ENCODE results near the gene RMND5A. TPM values are rescaled to one million over a fixed set of nuclear protein-coding genes. Genes with fewer than 3 reads are reported as not detected.

Gene RMND5A
- total and polyA plus RNA-seq, 5 donors: 28.3 to 68.1 (median 64.4) TPM

GRCh38 chr2:86744152-86744551 is 24.1 kb downstream of the RMND5A start:
- no peak for ATAC-seq
- H3K4me3 ChIP-seq (ENCODE audit: low read length): no peak overlapping the region
- H3K27ac ChIP-seq (ENCODE audit: low read length): no peak overlapping the region

GRCh38 chr2:86746939-86747338 is 26.8 kb downstream of the RMND5A start:
- Histone ChIP-seq H3K27me3 (ENCODE audit: control insufficient read depth, insufficient read depth) (no peaks in the 10 kb centered on the region), H3K4me3 (ENCODE audit: low read length) (no peak overlapping the region), H3K4me1 (ENCODE audit: control insufficient read depth, insufficient read depth, low read length) (peaks cover 2% of the 10 kb centered on the region), H3K27ac (ENCODE audit: low read length) (no peak overlapping the region), H3K9me3 (ENCODE audit: control insufficient read depth, low read length) (no peaks in the 10 kb centered on the region)
- ATAC-seq (no peak), DNase-seq (no peak)
- intact Hi-C loops (cut with DNase I): no loop called here

More at GRCh38 chr2:86744152-86744551, 24.1 kb downstream of the RMND5A start:
- no peak for DNase-seq
- Histone ChIP-seq H3K27me3 (ENCODE audit: control insufficient read depth, insufficient read depth) (no peaks in the 10 kb centered on the region), H3K9me3 (ENCODE audit: control insufficient read depth, low read length) (no peaks in the 10 kb centered on the region), H3K4me1 (ENCODE audit: control insufficient read depth, insufficient read depth, low read length) (peaks cover 2% of the 10 kb centered on the region)
- intact Hi-C loops (cut with DNase I): no loop called here
- 64% methylated on average over 2 of the region's 2 CpGs for WGBS

GRCh38 chr2:86747711-86748639 is 27.9 kb downstream of the RMND5A start:
- Histone ChIP-seq H3K4me3 (ENCODE audit: low read length) (no peak overlapping the region), H3K27me3 (ENCODE audit: control insufficient read depth, insufficient read depth) (no peaks in the 10 kb centered on the region), H3K27ac (ENCODE audit: low read length) (no peak overlapping the region), H3K4me1 (ENCODE audit: control insufficient read depth, insufficient read depth, low read length) (no peaks in the 10 kb centered on the region), H3K9me3 (ENCODE audit: control insufficient read depth, low read length) (no peaks in the 10 kb centered on the region)
- intact Hi-C loops (cut with DNase I): no loop called here
- no peak for DNase-seq
- peak in 1 of 2 donors; percentile 77 for ATAC-seq
- WGBS: 82% methylated on average over 9 of the region's 9 CpGs

GRCh38 chr2:86750240-86750839 is 30.2 kb downstream of the RMND5A start:
- no peak overlapping the region for H3K27ac ChIP-seq (ENCODE audit: low read length)
- DNase-seq (no peak), ATAC-seq (no peak)
- no peaks in the 10 kb centered on the region for H3K4me1 ChIP-seq (ENCODE audit: control insufficient read depth, insufficient read depth, low read length)
- WGBS: 96% methylated on average over 3 of the region's 3 CpGs
- H3K27me3 ChIP-seq (ENCODE audit: control insufficient read depth, insufficient read depth): no peaks in the 10 kb centered on the region
- intact Hi-C loops (cut with DNase I): no loop called here
- no peaks in the 10 kb centered on the region for H3K9me3 ChIP-seq (ENCODE audit: control insufficient read depth, low read length)
- no peak overlapping the region for H3K4me3 ChIP-seq (ENCODE audit: low read length)

- ATAC-seq: peak in 1 of 2 donors; percentile 45
- 72% methylated on average over 1 of the region's 1 CpG for WGBS
- no peaks in the 10 kb centered on the region for H3K9me3 ChIP-seq (ENCODE audit: control insufficient read depth, low read length)
- no peak overlapping the region for H3K27ac ChIP-seq (ENCODE audit: low read length)
- H3K4me1 ChIP-seq (ENCODE audit: control insufficient read depth, insufficient read depth, low read length): no peaks in the 10 kb centered on the region
- H3K4me3 ChIP-seq (ENCODE audit: low read length): no peak overlapping the region
- no peaks in the 10 kb centered on the region for H3K27me3 ChIP-seq (ENCODE audit: control insufficient read depth, insufficient read depth)
- intact Hi-C loops (cut with DNase I): no loop called here
- no peak for DNase-seq
These were observed 31.7 kb downstream of the RMND5A start for GRCh38 chr2:86751778-86752177.

- DNase-seq (no peak), ATAC-seq (no peak)
- Histone ChIP-seq H3K27ac (ENCODE audit: low read length) (no peak overlapping the region), H3K4me1 (ENCODE audit: control insufficient read depth, insufficient read depth, low read length) (no peaks in the 10 kb centered on the region), H3K4me3 (ENCODE audit: low read length) (no peak overlapping the region), H3K27me3 (ENCODE audit: control insufficient read depth, insufficient read depth) (no peaks in the 10 kb centered on the region), H3K9me3 (ENCODE audit: control insufficient read depth, low read length) (no peaks in the 10 kb centered on the region)
- WGBS: 97% methylated on average over 3 of the region's 3 CpGs
- intact Hi-C loops (cut with DNase I): no loop called here
These were observed 32.8 kb downstream of the RMND5A start for GRCh38 chr2:86752934-86753333.

- ATAC-seq (no peak), DNase-seq (no peak)
- intact Hi-C loops (cut with DNase I): no loop called here
These were observed 33.5 kb downstream of the RMND5A start for GRCh38 chr2:86753606-86754005.

GRCh38 chr2:86758405-86758804 is 38.3 kb downstream of the RMND5A start:
- Histone ChIP-seq H3K4me3 (ENCODE audit: low read length) (no peak overlapping the region), H3K9me3 (ENCODE audit: control insufficient read depth, low read length) (no peaks in the 10 kb centered on the region), H3K4me1 (ENCODE audit: control insufficient read depth, insufficient read depth, low read length) (peaks cover 2% of the 10 kb centered on the region), H3K27ac (ENCODE audit: low read length) (no peak overlapping the region), H3K27me3 (ENCODE audit: control insufficient read depth, insufficient read depth) (no peaks in the 10 kb centered on the region)
- intact Hi-C loops (cut with DNase I): no loop called here
- 93% methylated on average over 3 of the region's 3 CpGs for WGBS
- DNase-seq (no peak), ATAC-seq (no peak)

More at GRCh38 chr2:86753606-86754005, 33.5 kb downstream of the RMND5A start:
- no peaks in the 10 kb centered on the region for H3K4me1 ChIP-seq (ENCODE audit: control insufficient read depth, insufficient read depth, low read length)
- H3K4me3 ChIP-seq (ENCODE audit: low read length): no peak overlapping the region
- no peak overlapping the region for H3K27ac ChIP-seq (ENCODE audit: low read length)
- H3K9me3 ChIP-seq (ENCODE audit: control insufficient read depth, low read length): no peaks in the 10 kb centered on the region
- no peaks in the 10 kb centered on the region for H3K27me3 ChIP-seq (ENCODE audit: control insufficient read depth, insufficient read depth)

- WGBS: 80% methylated on average over 4 of the region's 4 CpGs
- ATAC-seq (no peak), DNase-seq (no peak)
- H3K4me3 ChIP-seq (ENCODE audit: low read length): no peak overlapping the region
- intact Hi-C loops (cut with DNase I): no loop called here
- H3K4me1 ChIP-seq (ENCODE audit: control insufficient read depth, insufficient read depth, low read length): peaks cover 2% of the 10 kb centered on the region
- H3K27ac ChIP-seq (ENCODE audit: low read length): no peak overlapping the region
- H3K27me3 ChIP-seq (ENCODE audit: control insufficient read depth, insufficient read depth): no peaks in the 10 kb centered on the region
- no peaks in the 10 kb centered on the region for H3K9me3 ChIP-seq (ENCODE audit: control insufficient read depth, low read length)
These were observed 40.3 kb downstream of the RMND5A start for GRCh38 chr2:86760371-86760770.

- DNase-seq: no peak
- Histone ChIP-seq H3K4me1 (ENCODE audit: control insufficient read depth, insufficient read depth, low read length) (peaks cover 5% of the 10 kb centered on the region), H3K9me3 (ENCODE audit: control insufficient read depth, low read length) (no peaks in the 10 kb centered on the region), H3K4me3 (ENCODE audit: low read length) (no peak overlapping the region), H3K27ac (ENCODE audit: low read length) (no peak overlapping the region), H3K27me3 (ENCODE audit: control insufficient read depth, insufficient read depth) (no peaks in the 10 kb centered on the region)
- WGBS: 66% methylated on average over 4 of the region's 4 CpGs
- intact Hi-C loops (cut with DNase I): no loop called here
- ATAC-seq: peak; percentile 41 to 59
These were observed 44.7 kb downstream of the RMND5A start for GRCh38 chr2:86764661-86765309.

- no peaks in the 10 kb centered on the region for H3K9me3 ChIP-seq (ENCODE audit: control insufficient read depth, low read length)
- H3K27me3 ChIP-seq (ENCODE audit: control insufficient read depth, insufficient read depth): no peaks in the 10 kb centered on the region
- 56% methylated on average over 1 of the region's 1 CpG for WGBS
- intact Hi-C loops (cut with DNase I): no loop called here
- no peak overlapping the region for H3K4me3 ChIP-seq (ENCODE audit: low read length)
- no peak for ATAC-seq
- DNase-seq: no peak
- peaks cover 5% of the 10 kb centered on the region for H3K4me1 ChIP-seq (ENCODE audit: control insufficient read depth, insufficient read depth, low read length)
- H3K27ac ChIP-seq (ENCODE audit: low read length): no peak overlapping the region
These were observed 45.2 kb downstream of the RMND5A start for GRCh38 chr2:86765310-86765695.
